GM12872 (cell line): ENCODE data around the gene CYTH2.

ENCODE experiments used
- CTCF ChIP-seq: IDR thresholded peaks from 3 replicates; pipeline ENCODE4 v1.5.1; 2011; ENCODE audit warnings: low read depth, mild to moderate bottlenecking, low read length, moderate library complexity; ENCODE audit not compliant: insufficient read depth

Gene CYTH2

GRCh38 chr19:48511321-48511731 is 42.2 kb downstream of the CYTH2 start:
- TF ChIP-seq CTCF: no peak

- TF ChIP-seq CTCF: no peak
Measured at GRCh38 chr19:48511800-48512503, 42.8 kb downstream of the CYTH2 start, which contains the start of gene LMTK3. LMTK3 (minus strand) TSS chr19:48511835; CDS start chr19:48511576, 259 bp downstream.

- TF ChIP-seq CTCF: no peak
Measured at GRCh38 chr19:48512504-48513288, 43.5 kb downstream of the CYTH2 start.

GRCh38 chr19:48513289-48514122 is 44.3 kb downstream of the CYTH2 start:
- TF ChIP-seq CTCF: no peak

- TF ChIP-seq CTCF: no peak
Measured at GRCh38 chr19:48514123-48514458, 44.9 kb downstream of the CYTH2 start.

GRCh38 chr19:48516536-48516935 is 47.4 kb downstream of the CYTH2 start:
- no peak for TF ChIP-seq CTCF

GRCh38 chr19:48518207-48518606 is 49.0 kb downstream of the CYTH2 start:
- TF ChIP-seq CTCF: no peak
